HG03064 (cell line): ENCODE results near the gene CCDC12.

Experiments used
- ATAC-seq: cut with Tn5 transposase; IDR thresholded peaks from one replicate; pipeline ENCODE4 v1.9.1; 2021; ENCODE audit warnings: low read depth; ENCODE audit not compliant: unreplicated experiment

CCDC12 gene

DNA sequence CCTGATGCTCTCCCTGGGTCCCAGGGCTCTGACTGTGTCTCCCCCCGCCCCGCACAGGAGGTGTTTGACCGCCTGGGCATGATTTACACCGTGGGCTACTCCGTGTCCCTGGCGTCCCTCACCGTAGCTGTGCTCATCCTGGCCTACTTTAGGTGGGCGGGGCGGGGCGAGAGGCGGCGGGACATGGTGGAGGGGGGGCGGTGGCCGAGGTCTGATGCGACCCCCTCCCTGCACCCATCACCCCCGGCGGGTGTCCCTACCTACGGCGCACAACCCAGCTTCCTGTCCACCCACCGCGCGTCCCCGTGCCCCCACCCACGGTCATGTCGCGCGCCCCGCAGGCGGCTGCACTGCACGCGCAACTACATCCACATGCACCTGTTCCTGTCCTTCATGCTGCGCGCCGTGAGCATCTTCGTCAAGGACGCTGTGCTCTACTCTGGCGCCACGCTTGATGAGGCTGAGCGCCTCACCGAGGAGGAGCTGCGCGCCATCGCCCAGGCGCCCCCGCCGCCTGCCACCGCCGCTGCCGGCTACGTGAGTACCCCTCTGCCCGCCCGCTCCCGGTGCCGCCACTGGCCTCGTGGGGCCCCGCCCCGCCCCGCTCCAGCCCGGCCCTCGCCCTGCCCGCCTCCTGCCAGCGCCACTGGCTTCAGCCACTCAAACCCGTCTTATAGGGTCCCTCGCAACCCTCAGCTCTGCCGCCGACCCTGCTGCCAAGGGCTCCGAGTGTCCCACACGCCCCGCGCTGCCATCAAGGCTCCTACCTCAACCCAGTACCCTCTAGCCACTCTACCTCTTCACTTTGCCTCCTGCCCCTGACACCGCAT, 78.0 kb downstream of the CCDC12 start:
- no peak for ATAC-seq

DNA sequence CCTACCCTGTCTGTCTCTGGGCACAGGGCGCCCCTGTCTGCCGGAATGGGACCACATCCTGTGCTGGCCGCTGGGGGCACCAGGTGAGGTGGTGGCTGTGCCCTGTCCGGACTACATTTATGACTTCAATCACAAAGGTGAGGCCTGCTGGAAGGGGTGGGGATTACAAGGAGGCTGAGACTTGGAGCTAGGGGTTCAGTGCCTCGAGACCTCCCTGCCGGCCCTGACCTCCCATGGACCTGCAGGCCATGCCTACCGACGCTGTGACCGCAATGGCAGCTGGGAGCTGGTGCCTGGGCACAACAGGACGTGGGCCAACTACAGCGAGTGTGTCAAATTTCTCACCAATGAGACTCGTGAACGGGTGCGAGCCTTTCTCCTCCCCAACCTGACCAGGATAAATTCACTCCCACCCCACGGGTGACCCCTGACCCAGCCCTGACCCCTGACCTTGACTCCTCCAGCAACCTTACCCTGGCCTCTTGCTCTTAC, 78.7 kb downstream of the CCDC12 start:
- no peak for ATAC-seq

DNA sequence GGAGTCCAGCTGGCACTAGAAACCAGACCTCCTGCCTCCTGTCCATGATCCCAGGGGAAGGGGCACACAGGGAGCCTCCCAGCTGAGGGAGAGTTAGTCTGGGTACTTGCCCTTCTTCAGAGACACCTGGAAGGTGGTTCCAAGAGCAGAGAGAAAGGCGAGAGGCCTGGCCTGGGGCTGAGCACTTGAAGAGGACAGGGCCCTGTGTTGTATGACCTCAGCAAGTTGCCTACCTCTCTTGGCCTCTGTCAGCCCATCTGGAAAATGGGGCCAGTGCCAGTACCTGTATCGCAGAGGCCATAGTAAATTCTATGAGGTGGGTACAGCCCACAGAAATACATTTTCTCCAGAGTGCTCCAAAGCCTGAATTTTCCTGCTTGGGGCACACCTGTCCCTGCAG, 79.5 kb downstream of the CCDC12 start:
- ATAC-seq = no peak

DNA sequence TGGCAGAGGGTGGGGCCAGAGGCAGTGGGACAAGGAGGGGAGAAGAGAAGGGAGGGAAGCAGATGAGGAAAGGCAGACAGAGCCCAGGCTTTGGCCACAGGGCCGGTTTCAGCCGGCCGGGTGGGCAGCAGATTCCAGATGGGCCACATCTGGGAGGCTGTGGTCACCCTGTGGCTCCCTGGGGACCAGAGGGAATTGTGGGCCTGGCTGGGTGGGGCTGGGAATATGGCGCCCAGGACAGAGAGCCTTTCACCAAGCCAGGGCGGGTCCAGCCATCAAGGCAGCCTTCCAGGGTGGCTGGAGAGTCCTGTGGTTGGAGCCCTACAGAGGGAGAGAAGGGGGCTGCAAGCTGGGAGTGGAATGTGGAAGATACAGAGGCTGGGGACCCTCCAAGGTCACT, 80.2 kb downstream of the CCDC12 start:
- ATAC-seq = no peak

DNA sequence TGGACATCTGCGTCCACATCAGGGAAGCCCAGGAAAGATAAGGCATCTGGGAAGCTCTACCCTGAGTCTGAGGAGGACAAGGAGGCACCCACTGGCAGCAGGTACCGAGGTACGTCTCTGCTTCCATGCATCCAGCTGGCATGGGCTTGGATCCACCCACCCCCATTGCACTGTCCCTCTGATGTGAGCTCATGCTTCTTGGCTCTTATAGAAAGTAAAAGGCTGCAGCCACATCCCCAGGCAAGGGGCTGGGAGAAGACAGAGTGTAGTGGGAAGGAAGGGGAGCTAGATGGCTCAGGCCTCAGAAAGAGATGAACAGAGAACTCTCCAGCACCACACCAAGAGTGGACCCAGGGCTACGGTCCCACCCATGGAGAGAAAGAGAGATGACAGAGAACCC, 80.8 kb downstream of the CCDC12 start:
- no peak for ATAC-seq

DNA sequence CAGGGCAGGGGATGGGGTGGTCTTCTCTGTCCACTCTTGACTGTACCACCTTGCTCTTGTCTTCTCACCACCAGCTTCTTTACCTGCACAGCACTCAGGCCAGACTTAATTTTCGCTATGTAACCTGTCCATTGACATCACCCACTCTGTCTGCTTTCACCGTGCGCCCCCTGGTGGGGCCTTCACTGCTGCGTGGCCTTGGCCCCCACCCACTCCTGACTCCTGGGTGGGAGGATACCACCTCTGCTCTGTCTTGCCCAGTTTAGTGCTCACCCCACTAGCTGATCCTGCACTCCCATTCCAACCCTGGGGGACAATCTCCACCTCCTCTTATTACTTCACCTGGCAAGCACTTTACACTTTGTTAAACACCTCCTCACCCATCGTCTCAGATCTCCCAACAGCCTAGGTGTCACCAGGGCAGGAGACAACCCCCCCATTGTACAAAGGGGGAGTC, 81.3 kb downstream of the CCDC12 start:
- ATAC-seq = no peak

DNA sequence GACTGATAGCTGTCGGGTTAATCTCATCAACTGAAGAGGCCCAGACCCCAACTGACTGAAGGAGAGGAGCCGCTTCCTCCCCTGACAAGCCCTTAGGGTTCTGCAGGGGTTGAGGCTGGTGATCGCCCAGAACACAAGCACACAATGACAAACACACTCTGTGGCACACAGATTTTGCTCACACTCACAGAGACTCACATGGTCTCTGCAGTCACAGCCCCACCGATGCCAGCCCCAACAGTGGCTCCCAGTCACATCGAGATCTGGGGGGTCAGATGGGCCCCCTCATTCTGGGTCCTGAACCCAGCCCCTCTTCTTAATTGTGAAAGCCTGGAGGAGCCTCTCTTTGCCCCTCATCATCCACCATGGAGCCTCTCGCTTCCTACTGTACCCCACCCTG, 82.3 kb downstream of the CCDC12 start:
- ATAC-seq = no peak

DNA sequence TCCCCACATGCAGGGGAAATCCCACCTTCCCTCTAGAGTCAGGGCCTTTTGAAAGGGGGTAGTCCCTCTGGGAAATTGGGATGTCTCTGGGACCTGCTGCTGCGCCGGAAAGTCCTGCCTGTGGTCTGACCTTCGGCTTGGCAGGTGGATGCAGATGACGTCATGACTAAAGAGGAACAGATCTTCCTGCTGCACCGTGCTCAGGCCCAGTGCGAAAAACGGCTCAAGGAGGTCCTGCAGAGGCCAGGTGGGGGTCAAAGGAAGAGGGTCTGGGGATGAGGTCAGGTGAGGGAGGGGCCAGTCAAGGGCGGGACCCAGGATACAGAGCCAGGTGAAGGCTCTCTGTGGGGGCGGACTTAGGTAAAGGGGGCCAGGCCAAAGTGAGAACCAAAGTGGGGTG, 82.8 kb downstream of the CCDC12 start:
- ATAC-seq = no peak

DNA sequence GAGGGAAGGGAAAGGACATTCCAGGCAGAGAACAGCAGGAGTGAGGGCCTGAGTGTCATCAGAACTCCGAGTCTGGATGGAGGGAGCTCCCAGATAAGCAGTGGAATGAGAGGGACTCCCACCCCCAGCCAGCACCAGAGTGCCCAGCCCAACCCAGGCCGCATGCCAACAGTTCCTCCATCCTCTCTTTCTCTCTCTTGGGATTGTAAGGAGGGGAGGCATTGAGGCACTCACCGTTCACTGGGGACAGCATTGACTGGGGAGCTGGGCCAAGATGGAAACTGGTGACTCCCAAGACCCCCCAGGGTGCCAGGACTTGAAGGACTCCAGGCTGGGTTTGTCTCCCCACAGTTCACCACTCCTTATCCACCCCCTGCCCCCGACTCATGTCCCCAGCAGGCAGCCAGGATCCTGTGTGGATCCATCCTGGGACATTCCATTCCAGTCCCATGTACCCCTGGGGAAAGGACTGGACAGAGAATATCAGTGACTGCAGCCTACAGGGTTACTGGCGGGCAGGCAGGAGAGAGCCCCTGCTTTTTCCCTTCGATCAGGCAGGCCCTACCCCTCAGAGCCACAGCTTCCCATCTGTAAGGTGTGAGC, 83.3 kb downstream of the CCDC12 start:
- ATAC-seq = no peak

DNA sequence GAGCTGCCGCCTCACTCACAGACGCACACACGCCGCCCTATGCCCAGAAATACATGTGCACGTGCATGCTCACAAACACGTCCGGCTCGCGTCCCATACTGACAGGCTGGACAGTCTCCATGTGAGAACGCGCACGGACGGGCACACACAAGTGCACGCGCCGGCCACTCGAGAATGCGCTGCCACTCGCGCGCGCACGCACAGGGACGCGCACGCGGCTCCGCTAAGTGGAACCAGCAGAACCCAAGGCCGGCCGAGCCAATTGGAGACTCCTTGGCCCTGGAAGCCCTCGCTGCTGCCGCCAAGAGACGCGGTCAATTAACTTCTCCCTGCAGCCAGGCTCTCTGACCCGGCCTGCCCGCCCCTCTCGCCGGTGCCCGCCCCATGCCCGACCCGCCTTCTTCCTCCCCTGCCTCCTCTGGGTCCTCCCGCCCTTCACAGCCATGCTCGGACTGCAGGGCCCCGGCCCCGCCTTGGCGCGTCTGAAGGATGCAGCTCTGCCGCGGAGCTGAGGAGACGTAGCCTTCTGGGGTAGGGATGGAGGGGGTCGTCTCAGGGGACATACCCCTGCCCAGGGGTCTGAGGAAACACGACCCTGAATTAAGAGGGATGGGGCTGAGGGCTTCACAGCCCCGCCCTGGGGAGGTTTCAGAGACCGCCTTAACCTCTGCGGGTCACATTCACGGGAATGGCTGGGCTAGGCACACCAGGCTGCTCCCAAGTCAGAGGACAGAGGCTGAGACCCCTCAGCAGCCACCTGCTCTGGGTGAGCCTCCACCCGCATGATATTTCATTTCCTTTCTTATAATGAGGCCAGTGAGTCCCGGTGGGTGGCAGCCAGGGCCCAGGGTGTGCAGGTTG, 84.0 kb downstream of the CCDC12 start:
- ATAC-seq = no peak

DNA sequence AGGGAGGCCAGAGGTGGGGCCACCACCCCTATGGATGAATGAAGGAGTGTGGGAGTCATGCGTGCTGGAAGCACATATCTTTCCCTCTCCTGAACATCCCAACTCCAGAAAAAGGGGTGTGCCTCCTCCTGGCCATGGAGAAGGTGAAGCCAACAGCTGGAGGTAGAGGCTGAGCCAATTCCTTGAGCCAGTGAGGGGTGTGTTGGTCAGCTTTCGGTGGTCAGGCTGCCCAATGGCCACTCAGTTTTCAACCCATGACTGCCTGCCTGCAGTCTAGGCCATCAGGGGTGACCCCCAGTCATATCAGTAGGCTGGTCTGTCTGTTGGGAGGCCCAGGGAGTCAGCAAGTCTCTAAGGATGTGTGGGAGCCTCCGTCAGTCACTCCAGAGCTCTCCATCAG, 85.4 kb downstream of the CCDC12 start:
- ATAC-seq = no peak

DNA sequence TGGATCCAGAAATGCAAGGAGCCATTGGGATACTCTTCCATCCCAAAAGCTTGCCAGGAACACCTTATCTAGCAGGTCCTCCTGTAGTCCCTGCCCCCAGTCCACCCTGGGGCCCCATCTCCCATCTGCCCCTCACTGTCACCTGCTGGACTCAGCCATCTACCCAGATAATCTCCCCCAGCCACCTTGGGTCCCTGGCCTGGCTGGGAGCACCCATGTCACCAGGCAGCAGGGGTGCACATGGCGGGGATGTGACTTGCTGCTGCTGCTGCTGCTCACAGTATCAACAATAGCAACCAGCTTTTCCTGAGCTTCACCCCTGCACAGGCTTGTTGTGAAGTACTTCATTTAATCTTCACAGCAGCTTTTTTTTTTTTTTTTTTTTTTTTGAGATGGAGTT, 86.4 kb downstream of the CCDC12 start:
- no peak for ATAC-seq

DNA sequence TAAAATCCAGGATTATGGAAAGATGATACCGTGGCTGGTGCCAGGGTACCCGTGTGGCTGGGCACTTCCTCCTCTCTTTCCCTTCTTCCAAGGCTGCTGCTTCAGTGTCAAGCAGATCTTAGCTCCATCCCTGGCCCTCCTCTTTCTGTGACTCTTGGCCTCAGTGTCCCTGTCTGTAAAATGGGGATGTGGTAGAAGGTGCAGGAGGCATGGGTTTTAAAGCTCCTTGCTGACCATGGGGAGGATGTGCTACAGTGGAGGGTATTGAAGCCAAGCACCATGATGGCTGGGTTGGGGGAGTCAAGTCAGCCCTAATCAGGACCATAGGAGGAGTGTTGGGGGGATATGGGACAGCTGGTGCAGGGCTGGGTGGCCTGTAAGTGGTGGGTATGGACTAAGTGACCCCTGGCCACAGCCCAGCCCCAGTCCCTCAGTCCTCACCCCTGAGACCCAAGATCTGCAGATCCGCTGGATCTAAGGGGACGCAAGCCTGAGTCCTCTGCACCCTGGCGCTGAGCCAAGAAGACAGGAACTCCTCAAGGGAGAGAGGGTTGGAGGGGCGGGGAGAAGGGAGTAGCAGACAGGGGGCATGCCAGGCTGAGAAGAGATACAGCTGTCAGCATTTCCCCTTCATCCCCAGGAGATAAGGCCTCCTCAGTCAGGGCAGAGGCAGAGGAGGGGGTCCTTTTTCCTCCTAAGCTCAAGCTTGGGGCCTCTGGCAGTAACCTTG, 87.0 kb downstream of the CCDC12 start:
- ATAC-seq = no peak

DNA sequence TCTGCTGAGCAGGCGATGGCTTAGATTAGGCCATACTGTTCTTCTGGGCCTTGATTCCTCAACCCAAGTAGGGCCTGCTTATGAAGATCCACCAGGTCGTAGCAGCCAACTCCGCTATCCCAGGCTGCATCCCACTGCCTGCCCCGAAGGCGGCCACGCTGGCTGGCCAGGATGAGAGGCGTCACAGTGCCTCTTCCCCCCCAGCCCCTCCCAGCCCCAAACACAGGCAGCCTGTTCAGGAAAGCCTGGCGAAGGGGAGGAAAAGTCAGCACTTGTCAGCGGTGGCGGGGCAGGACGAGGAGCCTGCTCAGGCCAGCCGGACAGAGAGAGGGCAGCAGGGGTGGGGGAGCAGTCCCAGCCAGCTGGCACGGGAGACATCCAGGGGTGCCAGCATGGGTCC, 87.8 kb downstream of the CCDC12 start:
- ATAC-seq = no peak

DNA sequence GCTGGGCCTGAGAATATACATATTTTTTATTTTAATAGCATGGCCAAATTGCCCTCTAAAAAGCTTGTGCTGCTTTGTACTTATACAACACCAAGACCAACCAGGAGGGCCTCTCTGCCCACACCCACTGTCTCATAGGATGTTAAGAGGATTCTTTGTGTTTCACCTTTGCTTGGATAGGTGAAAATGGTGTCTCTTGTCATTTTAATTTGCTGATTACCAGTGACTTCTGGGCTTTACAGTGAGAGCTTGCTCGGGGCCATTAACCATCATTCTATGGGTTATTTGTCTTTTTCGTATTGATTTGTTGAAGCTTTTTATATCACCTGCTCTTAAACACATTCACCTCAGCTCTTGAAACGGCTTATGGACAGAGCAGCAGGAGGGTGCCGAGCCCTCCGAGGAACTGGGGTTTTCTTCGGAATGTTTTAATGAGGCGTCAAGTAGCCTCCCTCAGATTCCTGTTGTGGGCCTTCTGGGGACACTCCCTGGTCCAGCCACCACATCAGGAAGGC, 88.5 kb downstream of the CCDC12 start:
- ATAC-seq = no peak

DNA sequence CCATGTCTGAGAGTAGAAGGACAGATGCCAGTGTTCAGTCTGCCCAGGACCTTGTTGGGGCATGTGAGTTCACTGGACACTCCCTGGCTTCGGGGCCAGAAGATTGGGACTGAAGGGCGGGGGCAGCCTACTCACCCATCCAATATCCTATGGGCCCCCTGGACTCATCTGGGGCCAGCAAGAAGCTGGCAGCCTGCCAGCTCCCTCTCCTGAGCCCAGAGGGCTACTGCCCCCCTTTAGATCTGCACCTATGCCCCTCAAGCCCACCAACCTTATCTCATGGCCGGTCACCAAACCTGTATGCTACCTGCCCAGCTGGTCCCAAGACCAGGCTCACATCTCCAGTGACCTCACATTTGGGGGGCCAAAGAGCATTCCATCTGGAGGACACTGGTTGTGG, 90.9 kb downstream of the CCDC12 start:
- ATAC-seq = no peak

DNA sequence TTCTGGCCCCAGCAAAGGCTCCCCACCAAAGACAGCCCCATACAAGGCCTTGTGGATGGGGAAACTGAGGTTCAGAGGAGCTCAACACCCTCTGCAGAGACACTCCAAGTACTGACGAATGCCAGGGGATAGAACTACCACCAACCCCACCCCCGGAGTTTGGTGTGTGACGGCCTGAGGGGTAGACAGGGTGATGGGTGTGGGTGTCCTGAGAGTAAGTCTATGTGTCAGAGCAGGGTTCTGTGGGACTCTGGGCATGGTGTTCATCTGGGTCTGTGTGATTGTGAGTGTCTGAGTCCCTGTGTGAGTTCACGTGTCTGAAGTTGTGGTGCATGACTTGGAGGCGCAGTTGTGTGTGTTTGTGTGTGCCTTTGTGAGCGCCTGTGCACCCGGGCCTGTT, 91.6 kb downstream of the CCDC12 start:
- ATAC-seq = no peak

DNA sequence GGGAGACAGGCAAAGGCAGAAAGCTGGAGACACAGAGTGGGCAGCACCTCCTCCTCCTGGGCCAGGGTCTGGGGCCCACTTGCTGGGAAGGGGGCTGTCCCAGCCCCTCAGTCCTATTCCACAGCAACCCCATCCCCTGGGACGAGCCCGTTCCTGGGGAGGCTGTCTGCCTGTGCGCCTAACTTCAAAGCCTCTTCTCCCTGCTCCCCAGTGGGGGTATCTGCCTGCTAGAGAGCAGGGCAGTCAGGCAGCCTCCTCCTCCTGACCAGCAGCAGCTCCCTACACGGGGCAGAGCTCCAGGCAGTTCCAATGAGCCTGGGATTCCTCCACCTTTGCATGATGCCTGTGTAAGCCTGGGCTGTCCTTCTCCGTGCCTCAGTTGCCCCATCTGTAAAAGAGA, 92.1 kb downstream of the CCDC12 start:
- no peak for ATAC-seq

DNA sequence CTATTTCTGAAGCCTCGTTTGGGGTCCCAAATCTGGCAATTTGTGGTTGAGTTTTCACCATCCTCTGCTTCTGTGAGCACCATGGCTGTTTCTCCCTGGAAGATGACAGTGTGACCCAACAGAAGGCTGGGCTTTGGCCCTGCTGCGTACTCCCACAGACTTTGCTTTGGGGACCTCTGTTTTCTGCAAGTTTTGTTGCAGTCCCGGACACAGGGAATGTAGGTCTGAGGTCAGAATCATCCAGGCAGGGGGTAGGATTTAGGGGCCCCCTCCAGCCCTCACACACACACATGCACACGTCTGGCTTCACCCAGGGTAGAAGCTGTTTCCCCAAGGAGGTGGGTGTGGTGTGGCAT, 92.7 kb downstream of the CCDC12 start:
- no peak for ATAC-seq

DNA sequence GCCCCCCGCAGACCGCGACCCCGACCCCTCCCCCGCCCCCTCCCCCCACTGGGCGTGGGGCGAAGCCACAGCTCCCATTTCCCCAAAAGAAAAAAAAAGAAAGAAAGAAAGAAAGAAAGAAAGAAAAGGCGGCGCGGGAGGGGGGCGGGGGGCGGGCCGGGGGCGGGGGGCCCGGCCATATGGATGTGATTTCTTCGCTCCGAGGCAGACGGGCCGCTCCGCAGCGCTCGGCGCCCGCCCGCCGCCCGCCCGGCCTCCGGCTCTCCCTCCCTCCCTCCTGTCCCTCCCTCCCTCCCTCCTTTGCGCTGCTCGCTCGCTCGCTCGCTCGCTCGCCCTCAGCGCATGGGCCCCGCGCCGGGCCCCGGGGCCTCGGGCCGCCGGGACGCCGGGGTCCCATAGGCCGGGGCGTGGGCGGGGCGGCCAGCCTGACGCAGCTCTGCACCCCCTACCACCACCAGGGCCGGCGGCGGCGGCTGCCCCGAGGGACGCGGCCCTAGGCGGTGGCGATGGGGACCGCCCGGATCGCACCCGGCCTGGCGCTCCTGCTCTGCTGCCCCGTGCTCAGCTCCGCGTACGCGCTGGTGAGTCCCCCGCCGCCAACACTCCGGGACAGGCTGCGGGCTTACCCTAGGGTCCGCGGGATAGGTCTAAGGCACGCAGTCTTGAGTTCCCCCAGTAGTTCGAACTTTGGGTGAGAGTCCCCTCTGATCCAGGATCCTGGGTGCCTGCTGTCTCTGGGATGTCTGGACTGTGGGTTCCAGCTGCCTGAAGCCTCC, 93.3 kb downstream of the CCDC12 start:
- no peak for ATAC-seq
